HG03066 (cell line): ENCODE measurements around the gene PRKG1.

Experiments
- ATAC-seq: cut with Tn5 transposase; IDR thresholded peaks from one replicate; pipeline ENCODE4 v1.9.1; 2021; ENCODE audit warnings: low read depth; ENCODE audit not compliant: unreplicated experiment

PRKG1 gene

GRCh38 chr10:51471271-51471670 is 397.0 kb downstream of the PRKG1 start:
- ATAC-seq: no peak

DNA sequence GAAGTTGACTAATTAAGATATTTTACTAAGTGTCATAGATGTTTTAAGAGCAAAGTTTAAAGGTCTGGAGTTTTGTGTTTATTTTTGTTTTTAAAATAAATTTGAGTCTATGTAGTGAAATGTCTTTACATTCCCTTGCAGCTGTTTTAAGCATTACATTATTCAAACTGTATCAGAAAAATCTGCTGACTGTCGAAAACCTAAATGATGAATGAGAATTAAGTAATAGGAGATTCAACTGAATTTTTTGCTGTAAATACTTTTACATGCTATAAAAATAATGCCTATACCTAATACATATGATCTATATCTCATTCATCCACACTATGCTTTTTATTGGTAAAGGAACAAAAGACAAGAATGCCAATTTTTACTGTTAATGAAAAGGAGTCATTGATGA is 397.9 kb downstream of the PRKG1 start:
- ATAC-seq: no peak

GRCh38 chr10:51479711-51480110 is 405.4 kb downstream of the PRKG1 start:
- no peak for ATAC-seq

DNA sequence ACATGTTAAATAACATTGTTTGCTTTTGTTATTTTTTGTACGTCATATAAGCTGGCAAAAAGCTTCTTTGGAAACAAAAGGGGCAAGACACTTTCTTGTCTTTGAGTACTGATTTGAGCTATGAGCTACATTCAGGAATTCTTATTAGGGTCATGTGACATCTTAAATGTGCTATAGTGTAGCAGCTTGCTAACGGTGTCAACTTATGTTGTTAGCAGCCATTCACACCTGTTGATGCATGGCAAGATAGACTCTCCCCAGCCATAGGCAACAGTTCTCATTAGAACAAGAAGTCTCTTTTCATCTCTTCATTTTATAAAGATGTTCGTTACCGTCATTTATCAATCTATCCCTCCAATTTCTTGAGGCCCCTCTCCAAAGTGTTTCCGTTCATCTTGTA is 411.4 kb downstream of the PRKG1 start:
- ATAC-seq: no peak

DNA sequence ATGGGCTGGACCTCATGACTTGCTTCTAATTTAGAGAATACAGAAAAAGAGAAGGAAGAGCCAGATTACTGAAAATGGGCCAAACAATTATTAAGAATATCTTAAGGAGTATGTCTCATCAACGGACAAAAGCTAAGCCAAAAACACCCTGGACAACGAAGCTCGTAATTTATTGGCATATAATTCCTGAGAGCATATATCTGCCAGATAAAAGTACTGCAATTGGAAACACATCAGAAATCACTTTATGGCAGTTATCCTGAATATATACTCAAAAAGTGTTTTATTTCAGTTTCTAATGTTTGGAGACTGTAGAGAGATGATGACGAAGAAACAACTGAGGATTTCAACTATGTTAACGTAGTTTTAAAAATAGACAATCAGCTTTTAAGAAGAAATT is 413.3 kb downstream of the PRKG1 start:
- no peak for ATAC-seq

DNA sequence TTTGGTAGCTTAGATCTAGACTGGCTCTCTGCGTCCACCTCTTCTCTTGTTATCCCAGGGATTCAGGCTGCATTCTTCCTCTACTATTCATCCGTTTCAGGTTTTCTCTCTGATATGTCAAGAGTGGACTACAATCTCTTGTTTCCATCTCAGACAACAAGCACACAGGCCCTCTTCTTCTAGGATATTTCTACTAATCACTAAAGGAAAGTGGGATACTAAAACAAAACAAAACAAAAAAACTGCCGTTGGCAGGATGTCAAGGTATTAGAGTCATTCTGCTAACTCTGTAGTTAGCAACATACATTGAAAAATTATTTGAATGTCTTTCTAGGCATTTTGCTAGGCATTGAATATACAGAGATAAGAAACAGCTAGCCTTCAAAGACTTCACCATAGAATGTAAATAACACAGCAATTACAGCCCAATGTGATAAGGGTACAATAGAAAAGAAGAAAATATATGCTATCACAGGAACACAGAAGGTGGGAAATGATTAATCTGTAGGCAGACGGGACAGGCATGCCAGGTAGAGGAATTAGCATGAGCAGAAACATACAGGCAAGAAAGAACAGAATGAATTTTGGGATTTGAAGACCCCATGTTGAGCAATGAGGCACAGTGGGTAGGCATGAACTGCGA is 414.6 kb downstream of the PRKG1 start:
- ATAC-seq: no peak

GRCh38 chr10:51498424-51498823 is 424.1 kb downstream of the PRKG1 start:
- no peak for ATAC-seq

GRCh38 chr10:51501396-51501795 is 427.1 kb downstream of the PRKG1 start:
- ATAC-seq: no peak

DNA sequence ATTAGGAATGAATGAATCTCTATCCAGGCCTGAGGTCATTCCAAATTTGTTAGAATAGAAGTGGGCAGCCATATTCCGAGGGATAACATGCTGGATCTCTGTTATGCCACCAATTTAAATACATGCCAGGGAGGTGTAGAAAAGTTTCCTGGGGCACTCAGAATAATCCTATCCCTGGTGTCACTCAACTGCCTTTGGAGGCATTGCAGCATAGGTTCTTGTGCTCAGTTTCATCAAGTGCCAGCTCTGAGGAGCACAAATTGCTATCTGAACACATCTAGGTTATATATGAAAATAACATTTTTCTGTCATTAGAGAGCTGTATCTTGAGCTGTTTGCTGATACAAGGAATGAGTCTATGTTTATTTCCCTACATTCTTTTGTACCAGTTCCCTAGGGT is 427.8 kb downstream of the PRKG1 start:
- ATAC-seq: no peak

GRCh38 chr10:51503378-51503777 is 429.1 kb downstream of the PRKG1 start:
- no peak for ATAC-seq

- ATAC-seq: no peak
Observed at GRCh38 chr10:51507476-51507875, 433.2 kb downstream of the PRKG1 start.

GRCh38 chr10:51508156-51508555 is 433.9 kb downstream of the PRKG1 start:
- ATAC-seq: no peak

GRCh38 chr10:51510231-51510630 is 435.9 kb downstream of the PRKG1 start:
- no peak for ATAC-seq

DNA sequence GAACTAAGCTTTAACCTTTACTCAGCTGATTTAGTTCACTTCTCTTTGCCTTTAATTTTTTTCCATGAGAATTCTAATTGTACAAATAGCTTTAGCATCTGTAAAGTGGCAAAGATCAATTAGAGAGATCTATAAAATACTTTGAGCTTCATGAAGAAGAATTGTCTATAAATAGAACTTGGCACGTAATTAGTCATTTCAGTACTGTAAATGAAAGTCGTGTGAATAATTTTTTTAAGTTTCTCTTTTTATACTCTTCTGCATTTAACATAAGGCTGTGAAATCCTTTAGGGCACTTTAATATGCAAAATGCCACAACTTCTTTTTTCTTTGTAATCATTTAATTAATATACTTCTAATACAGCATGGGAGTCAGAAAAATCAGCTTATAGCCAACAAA is 447.3 kb downstream of the PRKG1 start:
- no peak for ATAC-seq

- no peak for ATAC-seq
Observed at GRCh38 chr10:51522858-51523257, 448.6 kb downstream of the PRKG1 start.

DNA sequence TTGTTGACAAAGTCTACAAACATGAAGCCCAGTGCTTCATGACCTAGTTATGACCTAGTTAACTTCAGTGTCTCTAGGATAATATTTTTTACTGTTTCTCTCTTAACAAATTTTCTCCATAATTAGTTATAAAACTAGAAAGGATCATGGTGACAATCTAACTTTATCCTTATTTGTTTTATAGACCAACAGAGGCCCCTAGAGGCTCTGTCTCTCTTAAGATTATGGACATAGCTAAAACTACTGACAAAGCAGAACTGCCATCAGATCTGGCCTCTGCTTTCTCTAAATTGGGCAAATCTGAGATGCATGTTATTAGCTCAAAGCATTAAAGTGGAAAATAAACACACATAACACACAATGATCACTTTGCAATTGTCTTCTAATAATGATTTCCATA is 449.2 kb downstream of the PRKG1 start:
- no peak for ATAC-seq

DNA sequence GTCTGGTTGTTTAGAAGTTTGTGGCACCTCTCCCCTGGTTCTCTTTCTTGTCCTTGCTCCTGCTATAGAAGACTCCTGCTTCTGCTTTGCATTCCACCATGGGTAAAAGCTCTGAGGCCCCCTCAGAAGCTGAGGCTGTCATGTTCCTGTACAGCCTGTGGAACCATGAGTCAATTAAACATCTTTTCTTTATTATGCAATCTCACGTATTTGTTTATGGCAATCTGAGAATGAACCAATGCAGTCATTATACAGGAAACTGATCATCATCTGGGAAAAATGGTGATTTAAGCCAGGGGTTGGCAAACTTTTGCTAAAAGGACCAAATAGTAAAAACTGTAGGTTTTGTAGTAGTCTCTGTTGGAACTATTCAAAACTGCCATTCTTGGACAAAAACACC is 449.8 kb downstream of the PRKG1 start:
- no peak for ATAC-seq

- ATAC-seq: no peak
Observed at GRCh38 chr10:51527522-51528219, 453.4 kb downstream of the PRKG1 start.

DNA sequence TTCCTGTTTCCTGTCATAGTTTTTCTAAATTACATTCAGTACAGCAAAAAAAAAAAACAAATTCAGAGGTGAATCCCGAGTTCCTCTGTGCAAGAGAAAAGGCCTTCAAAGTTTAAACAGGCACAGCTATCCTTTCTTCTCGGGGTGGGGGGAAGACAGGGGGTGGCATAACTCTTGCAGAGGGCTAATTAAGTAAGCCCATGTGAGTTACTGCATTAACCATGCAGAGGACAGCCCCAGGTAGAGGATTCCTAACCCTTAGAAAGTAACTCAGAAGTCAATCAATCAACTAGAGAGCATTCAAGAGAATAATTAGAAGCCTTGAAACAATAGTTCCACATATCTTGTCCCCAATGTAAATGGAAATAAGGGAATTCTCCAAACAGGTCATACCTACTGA is 454.2 kb downstream of the PRKG1 start:
- ATAC-seq: no peak

- ATAC-seq: no peak
Observed at GRCh38 chr10:51530541-51530940, 456.3 kb downstream of the PRKG1 start.

DNA sequence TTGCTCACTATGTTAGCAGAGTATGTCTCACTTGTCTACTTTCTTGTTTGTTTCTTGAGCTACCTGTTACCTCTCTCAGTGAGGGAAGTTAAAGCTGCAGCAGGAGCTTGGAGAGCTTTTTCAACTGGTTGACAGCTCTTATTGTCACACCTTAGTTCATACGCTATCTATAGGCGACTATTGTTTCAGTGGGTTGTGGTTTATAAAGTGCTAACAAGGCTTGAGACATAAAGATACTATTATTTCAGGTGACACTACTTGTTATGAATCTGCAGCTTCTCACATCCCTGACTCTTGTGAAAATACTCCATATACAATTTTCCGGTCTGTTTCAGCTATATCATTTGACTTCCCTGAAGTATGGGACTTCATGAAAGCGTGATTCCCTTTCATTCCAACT is 457.8 kb downstream of the PRKG1 start:
- ATAC-seq: no peak

GRCh38 chr10:51542853-51543252 is 468.6 kb downstream of the PRKG1 start:
- ATAC-seq: no peak

GRCh38 chr10:51544933-51545332 is 470.6 kb downstream of the PRKG1 start:
- ATAC-seq: no peak
